ENCODE results near the gene ZDHHC13.

ZDHHC13 gene

GRCh38 chr11:19156892-19157291 lies 39.9 kb downstream of the ZDHHC13 start:
- Mint-ChIP-seq H3K36me3 (ENCODE audit: low read depth) (peaks cover 36% of the 10 kb centered on the region), H3K4me1 (peaks cover 10% of the 10 kb centered on the region), H3K27me3 (ENCODE audit: low read depth) (no peaks in the 10 kb centered on the region), H3K4me3 (no peak overlapping the region), H3K9me3 (no peaks in the 10 kb centered on the region), H3K27ac (no peak overlapping the region)
- TF ChIP-seq CTCF (IDR thresholded peaks at IDR 0.05; ENCODE audit: unreplicated experiment in 3 of 3) = no peak

DNA sequence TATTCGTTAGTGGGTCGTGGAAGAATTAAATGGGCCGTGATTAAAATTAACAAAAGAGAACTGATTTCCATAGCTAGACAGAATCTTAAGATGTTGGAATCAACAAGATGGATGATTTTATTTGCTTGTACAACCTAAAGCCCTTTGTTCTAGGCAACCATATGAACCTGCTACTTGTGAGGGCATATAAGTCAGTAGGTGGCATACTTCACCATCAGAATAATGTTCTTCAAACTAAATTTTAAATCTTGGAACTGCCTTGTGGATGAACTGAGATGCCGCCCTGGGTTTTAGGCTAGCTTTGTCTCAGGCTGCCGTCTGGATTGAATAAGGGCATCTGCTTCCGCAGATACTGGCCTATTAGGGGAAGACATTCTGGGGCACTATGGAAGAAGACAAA lies 43.9 kb downstream of the ZDHHC13 start:
- H3K36me3 Mint-ChIP-seq (ENCODE audit: low read depth) = peaks cover 29% of the 10 kb centered on the region
- TF ChIP-seq CTCF (IDR thresholded peaks at IDR 0.05; ENCODE audit: unreplicated experiment in 3 of 3) = no peak
- no peaks in the 10 kb centered on the region for H3K27me3 Mint-ChIP-seq (ENCODE audit: low read depth)
- no peak overlapping the region for H3K27ac Mint-ChIP-seq
- H3K9me3 Mint-ChIP-seq = no peaks in the 10 kb centered on the region
- peaks cover 42% of the 10 kb centered on the region for H3K4me1 Mint-ChIP-seq
- H3K4me3 Mint-ChIP-seq = no peak overlapping the region

GRCh38 chr11:19161651-19162050 lies 44.7 kb downstream of the ZDHHC13 start:
- H3K9me3 Mint-ChIP-seq = no peaks in the 10 kb centered on the region
- H3K27me3 Mint-ChIP-seq (ENCODE audit: low read depth) = no peaks in the 10 kb centered on the region
- H3K27ac Mint-ChIP-seq = no peak overlapping the region
- H3K36me3 Mint-ChIP-seq (ENCODE audit: low read depth) = peaks cover 30% of the 10 kb centered on the region
- TF ChIP-seq CTCF (IDR thresholded peaks at IDR 0.05; ENCODE audit: unreplicated experiment in 3 of 3) = no peak
- H3K4me3 Mint-ChIP-seq = no peak overlapping the region
- peaks cover 47% of the 10 kb centered on the region for H3K4me1 Mint-ChIP-seq

DNA sequence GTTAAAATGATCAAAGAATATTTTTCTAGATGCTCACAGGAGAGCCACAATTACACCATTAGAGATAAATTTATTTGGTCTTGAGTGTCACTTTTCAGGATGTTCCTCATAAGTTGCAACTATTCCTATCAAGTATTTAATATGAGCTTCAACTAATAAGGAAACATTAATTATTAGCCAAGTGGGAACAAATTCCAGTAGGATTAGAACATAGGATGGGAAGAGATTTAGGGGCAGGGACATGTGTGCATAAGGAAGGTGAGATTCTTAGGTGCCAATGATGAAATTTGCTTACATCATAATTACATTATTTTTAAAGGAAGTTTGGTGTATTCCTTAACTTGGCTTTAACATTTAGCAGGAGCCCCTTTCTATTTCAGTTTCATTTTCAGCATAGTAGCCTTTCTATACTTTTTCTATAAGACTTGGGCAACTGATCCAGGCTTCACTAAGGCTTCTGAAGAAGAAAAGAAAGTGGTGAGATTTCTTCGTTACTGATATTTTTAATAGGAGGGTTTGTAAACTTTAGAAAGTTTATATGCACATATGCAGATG lies 46.1 kb downstream of the ZDHHC13 start:
- Mint-ChIP-seq H3K36me3 (ENCODE audit: low read depth) (peaks cover 33% of the 10 kb centered on the region), H3K4me3 (no peak overlapping the region), H3K27ac (no peak overlapping the region), H3K9me3 (no peaks in the 10 kb centered on the region), H3K27me3 (ENCODE audit: low read depth) (no peaks in the 10 kb centered on the region), H3K4me1 (peaks cover 48% of the 10 kb centered on the region)
- TF ChIP-seq CTCF (IDR thresholded peaks at IDR 0.05; ENCODE audit: unreplicated experiment in 3 of 3) = no peak

GRCh38 chr11:19163617-19164016 lies 46.6 kb downstream of the ZDHHC13 start:
- Mint-ChIP-seq H3K27ac (no peak overlapping the region), H3K9me3 (no peaks in the 10 kb centered on the region), H3K36me3 (ENCODE audit: low read depth) (peaks cover 33% of the 10 kb centered on the region), H3K4me1 (peaks cover 48% of the 10 kb centered on the region), H3K27me3 (ENCODE audit: low read depth) (no peaks in the 10 kb centered on the region), H3K4me3 (peak overlapping the region in 2 of 3 experiments; percentile 14 to 28)
- no peak for TF ChIP-seq CTCF (IDR thresholded peaks at IDR 0.05; ENCODE audit: unreplicated experiment in 3 of 3)

- Mint-ChIP-seq H3K4me1 (peaks cover 48% of the 10 kb centered on the region), H3K27me3 (ENCODE audit: low read depth) (no peaks in the 10 kb centered on the region), H3K36me3 (ENCODE audit: low read depth) (peaks cover 31% of the 10 kb centered on the region), H3K4me3 (peak overlapping the region in 1 of 3 experiments; percentile 28), H3K27ac (no peak overlapping the region), H3K9me3 (no peaks in the 10 kb centered on the region)
- TF ChIP-seq CTCF (IDR thresholded peaks at IDR 0.05; ENCODE audit: unreplicated experiment in 3 of 3) = no peak
Measured at GRCh38 chr11:19164230-19164855, 47.4 kb downstream of the ZDHHC13 start.
